Activated CD8-positive, alpha-beta T cell treated with anti-CD3 and anti-CD28 coated beads for 36 hours (primary cell): ENCODE measurements around the gene PDXK. TPM values are rescaled to one million over a fixed set of nuclear protein-coding genes. Genes with fewer than 3 reads are reported as not detected.

ENCODE experiments used
- ATAC-seq: fragments of 200-7000 bp; cut with Tn5 transposase; one replicate; pipeline ENCODE4 v1.10.0; 2021; ENCODE audit warnings: mild to moderate bottlenecking, moderate library complexity
- CTCF ChIA-PET: fragments of 350-600 bp; sonication (Branson Sonifier 250); formaldehyde crosslinking; loops from one replicate; lab custom pipeline; 2021; ENCODE audit warnings: antibody characterized with exemption; lab: Charles Lee
- POLR2A ChIA-PET: fragments of 350-600 bp; sonication (Branson Sonifier 250); formaldehyde crosslinking; loops from one replicate; lab custom pipeline; 2021; ENCODE audit warnings: antibody characterized with exemption; lab: Charles Lee
- DNase-seq: peaks from one replicate; pipeline ENCODE4 v3.0.0-alpha.2; 2020
- H3K27ac Mint-ChIP-seq: one replicate; pipeline ENCODE4 v1.8.0; 2021; ENCODE audit warnings: mild to moderate bottlenecking, mixed read lengths
- H3K27me3 Mint-ChIP-seq: one replicate; pipeline ENCODE4 v1.8.0; 2021; ENCODE audit warnings: mixed read lengths
- H3K36me3 Mint-ChIP-seq: one replicate; pipeline ENCODE4 v1.8.0; 2021; ENCODE audit warnings: low read depth, mixed read lengths
- H3K4me1 Mint-ChIP-seq: one replicate; pipeline ENCODE4 v1.8.0; 2021; ENCODE audit warnings: low read depth, mixed read lengths
- H3K4me3 Mint-ChIP-seq: one replicate; pipeline ENCODE4 v1.8.0; 2021; ENCODE audit warnings: mild to moderate bottlenecking, moderate library complexity, mixed read lengths
- H3K9me3 Mint-ChIP-seq: one replicate; pipeline ENCODE4 v1.8.0; 2021; ENCODE audit warnings: mixed read lengths
- intact Hi-C: fragments of 100-400 bp; cut with micrococcal nuclease; formaldehyde crosslinking; loops from one replicate; pipeline ENCODE4 v1.10.0; 2022
- total RNA-seq, 2 experiments: library from RNA; stranded (reverse); gene quantifications; one replicate each; pipeline ENCODE4 v1.2.3, GENCODE V29; 2021
- TF ChIP-seq, protein P1 (sequence below): fragments of 200-600 bp; IDR thresholded peaks from one replicate; pipeline ENCODE4 v1.8.0; 2022; ENCODE audit warnings: antibody characterized with exemption, mild to moderate bottlenecking

PDXK gene
- total RNA-seq, result 100 to 1,000 TPM; 118 to 122 TPM

DNA sequence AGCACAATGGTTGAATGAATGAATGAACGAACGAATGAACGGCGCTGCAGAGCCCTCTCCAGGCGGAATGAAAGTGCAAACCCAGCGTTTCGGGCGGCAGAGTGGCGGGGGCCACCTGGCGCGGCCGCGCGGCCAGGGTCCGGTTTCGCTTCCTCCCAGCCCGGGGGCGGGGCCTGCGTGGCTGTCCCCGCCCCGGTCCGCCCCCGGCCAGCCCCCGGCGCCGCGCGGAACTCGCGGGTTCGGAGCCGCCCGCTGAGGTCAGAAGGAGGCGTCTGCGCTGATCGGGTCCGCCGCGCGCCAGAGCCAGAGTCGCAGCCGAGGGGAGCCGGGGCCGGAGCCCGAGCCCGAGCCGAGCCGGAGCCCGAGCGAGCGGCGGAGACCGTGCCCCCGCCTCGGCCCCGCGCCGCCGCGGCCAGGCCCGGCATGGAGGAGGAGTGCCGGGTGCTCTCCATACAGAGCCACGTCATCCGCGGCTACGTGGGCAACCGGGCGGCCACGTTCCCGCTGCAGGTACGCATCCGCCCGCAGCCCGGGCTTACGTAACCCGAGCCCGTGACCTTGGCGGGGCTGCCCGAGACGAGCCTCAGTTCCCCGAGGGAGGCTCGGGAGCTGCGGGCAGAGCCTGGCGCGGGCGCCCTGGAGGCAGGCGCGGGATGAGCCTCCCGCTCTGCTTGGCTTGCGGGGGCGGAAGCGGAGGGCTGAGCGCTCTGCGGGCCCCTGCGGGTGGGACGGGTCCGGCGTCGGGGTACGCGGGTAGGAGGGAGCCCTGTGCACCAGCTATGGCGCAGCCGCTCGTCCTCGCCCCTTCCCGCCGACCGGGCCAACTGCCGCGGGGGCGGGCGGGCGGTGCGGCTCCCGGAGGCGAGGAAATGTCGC, at the start of gene PDXK:
PDXK (plus strand) TSS at position 258 of the 876 bp plus-strand sequence; CDS start at position 424, 166 bp downstream.
- Mint-ChIP-seq H3K36me3 (peaks cover 16% of the 10 kb centered on the region), H3K9me3 (peaks cover 2% of the 10 kb centered on the region), H3K27ac (peak within 1 kb of the TSS; percentile 78), H3K4me3 (peak within 1 kb of the TSS; percentile 85), H3K4me1 (peaks cover 33% of the 10 kb centered on the region), H3K27me3 (no peaks in the 10 kb centered on the region)
- intact Hi-C loops, result no loop called here
- DNase-seq (peak; percentile 84), ATAC-seq (peak; percentile 79)
- ChIA-PET CTCF (interaction anchor here (0.7 to 2.5 kb wide), 2 partner anchors 9 to 71 kb away, joined by 3 to 10 read pairs; no protein-coding TSS in a partner anchor), POLR2A (interaction anchor here (1.0 to 4.3 kb wide), 4 partner anchors 9 to 59 kb away, joined by 3 to 35 read pairs (median 5); partner anchors contain the start of genes HSF2BP and RRP1B)
- TF ChIP-seq, protein P1, sequence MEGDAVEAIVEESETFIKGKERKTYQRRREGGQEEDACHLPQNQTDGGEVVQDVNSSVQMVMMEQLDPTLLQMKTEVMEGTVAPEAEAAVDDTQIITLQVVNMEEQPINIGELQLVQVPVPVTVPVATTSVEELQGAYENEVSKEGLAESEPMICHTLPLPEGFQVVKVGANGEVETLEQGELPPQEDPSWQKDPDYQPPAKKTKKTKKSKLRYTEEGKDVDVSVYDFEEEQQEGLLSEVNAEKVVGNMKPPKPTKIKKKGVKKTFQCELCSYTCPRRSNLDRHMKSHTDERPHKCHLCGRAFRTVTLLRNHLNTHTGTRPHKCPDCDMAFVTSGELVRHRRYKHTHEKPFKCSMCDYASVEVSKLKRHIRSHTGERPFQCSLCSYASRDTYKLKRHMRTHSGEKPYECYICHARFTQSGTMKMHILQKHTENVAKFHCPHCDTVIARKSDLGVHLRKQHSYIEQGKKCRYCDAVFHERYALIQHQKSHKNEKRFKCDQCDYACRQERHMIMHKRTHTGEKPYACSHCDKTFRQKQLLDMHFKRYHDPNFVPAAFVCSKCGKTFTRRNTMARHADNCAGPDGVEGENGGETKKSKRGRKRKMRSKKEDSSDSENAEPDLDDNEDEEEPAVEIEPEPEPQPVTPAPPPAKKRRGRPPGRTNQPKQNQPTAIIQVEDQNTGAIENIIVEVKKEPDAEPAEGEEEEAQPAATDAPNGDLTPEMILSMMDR, result no peak

DNA sequence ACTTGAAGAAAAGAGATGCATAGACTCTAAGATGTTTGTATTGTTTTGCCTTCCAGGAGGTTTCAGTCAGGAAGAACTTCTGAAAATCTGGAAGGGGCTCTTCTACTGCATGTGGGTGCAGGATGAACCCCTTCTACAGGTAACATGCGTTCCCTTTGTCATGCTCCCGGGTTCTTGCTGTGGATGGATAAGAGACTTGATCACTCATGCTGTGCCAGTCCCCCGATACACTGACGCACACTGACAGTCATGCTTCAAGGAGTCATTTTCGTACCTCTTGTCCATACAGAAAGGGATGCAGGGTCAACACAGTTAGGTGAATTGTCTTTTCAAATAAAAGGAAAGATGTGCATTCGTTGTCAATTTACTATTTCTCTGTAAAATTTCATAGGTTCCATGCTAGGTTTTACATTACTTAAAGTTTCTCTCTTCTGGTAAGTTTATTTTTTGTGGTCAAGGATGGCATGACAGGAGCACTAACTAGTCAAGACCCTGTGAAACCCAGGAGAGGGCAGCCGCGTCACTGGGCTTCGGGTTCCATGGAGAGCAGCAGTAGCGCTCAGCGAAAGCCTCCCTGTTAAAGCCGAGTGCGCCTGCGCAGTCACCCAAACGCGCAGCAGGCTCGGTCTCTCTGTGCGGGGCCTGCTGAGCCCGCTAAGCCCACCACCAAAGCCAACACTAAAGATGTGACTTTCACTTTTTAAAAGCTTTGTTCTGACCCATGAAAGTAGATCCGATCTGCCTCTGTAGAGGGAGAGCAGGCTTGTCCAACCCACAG, 48.9 kb upstream of the PDXK start:
- intact Hi-C loops, result no loop called here
- Mint-ChIP-seq H3K36me3 (peaks cover 51% of the 10 kb centered on the region), H3K27me3 (no peaks in the 10 kb centered on the region), H3K9me3 (no peaks in the 10 kb centered on the region), H3K27ac (peak overlapping the region; percentile 36), H3K4me3 (no peak overlapping the region), H3K4me1 (peaks cover 30% of the 10 kb centered on the region)
- TF ChIP-seq, protein P1, result no peak
- ChIA-PET CTCF (no interaction called here), POLR2A (no interaction called here)
- DNase-seq (no peak), ATAC-seq (no peak)

DNA sequence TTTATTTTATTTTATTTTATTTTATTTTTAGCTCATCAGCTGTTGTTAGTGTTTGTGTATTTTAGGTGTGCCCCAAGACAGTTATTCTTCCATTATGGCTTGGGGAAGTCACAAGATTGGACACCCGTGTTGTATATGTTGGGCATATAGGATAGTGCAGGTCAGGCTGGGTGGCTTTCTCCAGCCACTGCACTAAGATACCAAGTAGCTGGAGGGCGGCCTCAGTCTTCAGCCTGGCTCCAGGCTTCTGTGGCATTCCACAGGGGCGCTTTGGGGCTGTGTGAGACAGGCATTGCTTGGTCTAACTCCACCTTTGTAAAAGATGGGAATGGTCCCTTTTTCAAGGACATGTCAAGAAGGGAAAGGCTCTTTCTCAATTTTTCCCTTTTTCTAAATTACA, 43.1 kb upstream of the PDXK start:
- Mint-ChIP-seq H3K27ac (no peak overlapping the region), H3K27me3 (no peaks in the 10 kb centered on the region), H3K4me3 (no peak overlapping the region), H3K9me3 (no peaks in the 10 kb centered on the region), H3K36me3 (peaks cover 56% of the 10 kb centered on the region), H3K4me1 (peaks cover 4% of the 10 kb centered on the region)
- ChIA-PET CTCF (no interaction called here), POLR2A (interaction anchor here (0.6 to 0.9 kb wide), 4 partner anchors 9 to 414 kb away, joined by 3 read pairs; no protein-coding TSS in a partner anchor)
- no peak for DNase-seq
- intact Hi-C loops, result no loop called here
- TF ChIP-seq, protein P1, result no peak
- no peak for ATAC-seq

DNA sequence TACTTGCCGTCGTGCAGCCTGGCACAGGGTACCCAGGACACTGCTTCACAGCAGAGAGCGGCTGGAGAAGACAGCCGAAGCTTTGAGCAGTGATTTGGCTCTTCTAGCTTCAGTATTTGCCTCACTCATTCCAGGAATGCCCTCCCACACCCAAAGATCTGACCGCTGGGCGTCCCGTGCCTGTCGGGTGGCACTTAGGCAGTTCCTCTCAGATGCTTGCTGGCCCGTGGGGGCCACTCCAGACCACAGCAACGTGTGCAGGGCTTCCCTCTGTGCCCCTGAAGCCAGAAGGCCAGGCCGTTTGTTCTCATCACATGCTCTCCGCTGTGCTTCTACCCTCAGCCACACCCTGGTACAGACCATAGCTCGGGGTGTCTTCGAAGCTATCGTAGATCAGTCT, 42.5 kb upstream of the PDXK start:
- ATAC-seq (no peak), DNase-seq (no peak)
- H3K4me1 Mint-ChIP-seq, result peaks cover 4% of the 10 kb centered on the region
- intact Hi-C loops, result no loop called here
- CTCF ChIA-PET, result no interaction called here
- POLR2A ChIA-PET, result interaction anchor here (0.9 kb wide), 1 partner anchor 44 kb away, joined by 3 read pairs; no protein-coding TSS in a partner anchor
- H3K4me3 Mint-ChIP-seq, result no peak overlapping the region
- H3K9me3 Mint-ChIP-seq, result no peaks in the 10 kb centered on the region
- no peaks in the 10 kb centered on the region for H3K27me3 Mint-ChIP-seq
- no peak overlapping the region for H3K27ac Mint-ChIP-seq
- peaks cover 53% of the 10 kb centered on the region for H3K36me3 Mint-ChIP-seq
- TF ChIP-seq, protein P1, result no peak
